ENCODE data around the gene CYP19A1.

CYP19A1 gene

DNA sequence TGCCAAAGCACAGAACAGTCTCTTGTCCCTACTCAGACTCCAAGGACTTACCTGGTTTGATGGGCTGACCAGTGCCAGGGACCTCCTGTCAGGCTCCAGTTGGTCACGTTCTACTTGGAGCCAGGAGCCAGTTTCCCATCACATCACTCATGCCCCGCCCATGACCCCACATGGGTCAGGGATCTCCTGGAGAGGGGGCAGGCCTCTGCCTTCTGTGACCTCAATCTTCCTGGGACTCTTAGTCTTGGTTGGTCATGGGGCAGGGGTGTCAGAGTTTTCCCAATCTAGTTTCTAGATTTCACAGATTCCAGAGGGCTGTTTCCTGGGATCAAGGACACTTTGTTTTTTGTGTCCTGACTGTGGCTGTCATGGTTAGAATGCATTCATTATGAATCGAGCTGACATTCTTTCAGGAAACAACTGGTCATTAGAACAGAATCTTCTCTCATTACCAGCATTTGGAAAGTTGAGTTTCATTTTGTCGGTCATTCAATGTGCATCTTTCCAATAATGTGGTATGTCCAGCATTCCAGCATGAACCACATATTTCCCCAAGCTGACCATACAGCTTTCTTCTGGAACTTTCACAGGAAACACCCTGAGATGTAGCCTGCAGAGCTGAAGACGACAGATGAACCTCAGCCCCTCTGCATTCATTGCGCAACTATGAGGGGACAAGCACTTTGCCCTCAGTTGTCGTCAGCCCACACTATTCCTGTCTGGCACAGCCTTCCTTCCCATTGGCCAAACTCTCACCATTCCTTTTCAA is 19.8 kb downstream of the CYP19A1 start:
- no peaks in the 10 kb centered on the region for H3K9me3 ChIP-seq (ENCODE audit: control insufficient read depth, insufficient read depth, low read length)
- H3K4me1 ChIP-seq (ENCODE audit: control insufficient read depth, low read length): no peaks in the 10 kb centered on the region
- H4K20me1 ChIP-seq (ENCODE audit: control insufficient read depth, insufficient read depth, low read depth, low read length): no peaks in the 10 kb centered on the region
- H3K4me3 ChIP-seq (ENCODE audit: low read length): no peak overlapping the region
- H3K27me3 ChIP-seq (ENCODE audit: control insufficient read depth, low read length): no peaks in the 10 kb centered on the region
- TF ChIP-seq, protein P1, sequence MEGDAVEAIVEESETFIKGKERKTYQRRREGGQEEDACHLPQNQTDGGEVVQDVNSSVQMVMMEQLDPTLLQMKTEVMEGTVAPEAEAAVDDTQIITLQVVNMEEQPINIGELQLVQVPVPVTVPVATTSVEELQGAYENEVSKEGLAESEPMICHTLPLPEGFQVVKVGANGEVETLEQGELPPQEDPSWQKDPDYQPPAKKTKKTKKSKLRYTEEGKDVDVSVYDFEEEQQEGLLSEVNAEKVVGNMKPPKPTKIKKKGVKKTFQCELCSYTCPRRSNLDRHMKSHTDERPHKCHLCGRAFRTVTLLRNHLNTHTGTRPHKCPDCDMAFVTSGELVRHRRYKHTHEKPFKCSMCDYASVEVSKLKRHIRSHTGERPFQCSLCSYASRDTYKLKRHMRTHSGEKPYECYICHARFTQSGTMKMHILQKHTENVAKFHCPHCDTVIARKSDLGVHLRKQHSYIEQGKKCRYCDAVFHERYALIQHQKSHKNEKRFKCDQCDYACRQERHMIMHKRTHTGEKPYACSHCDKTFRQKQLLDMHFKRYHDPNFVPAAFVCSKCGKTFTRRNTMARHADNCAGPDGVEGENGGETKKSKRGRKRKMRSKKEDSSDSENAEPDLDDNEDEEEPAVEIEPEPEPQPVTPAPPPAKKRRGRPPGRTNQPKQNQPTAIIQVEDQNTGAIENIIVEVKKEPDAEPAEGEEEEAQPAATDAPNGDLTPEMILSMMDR (IDR thresholded peaks at IDR 0.05; ENCODE audit: low read depth, low read length, poor library complexity, severe bottlenecking): no peak
- TF ChIP-seq EZH2phosphoT487 (IDR thresholded peaks at IDR 0.05; ENCODE audit: borderline replicate concordance, low read length): no peak
- H3K79me2 ChIP-seq (ENCODE audit: control insufficient read depth, low read length): no peaks in the 10 kb centered on the region
- H3K9me2 ChIP-seq (replicated peaks; ENCODE audit: control insufficient read depth, low read length): no peaks in the 10 kb centered on the region
- no peaks in the 10 kb centered on the region for H3K36me3 ChIP-seq (ENCODE audit: control insufficient read depth, low read length)
- H3K4me2 ChIP-seq (ENCODE audit: low read length): no peak overlapping the region
- H3F3A ChIP-seq (ENCODE audit: control insufficient read depth, insufficient read depth): no peaks in the 10 kb centered on the region
- no peak overlapping the region for H3K27ac ChIP-seq (ENCODE audit: low read depth, low read length)

DNA sequence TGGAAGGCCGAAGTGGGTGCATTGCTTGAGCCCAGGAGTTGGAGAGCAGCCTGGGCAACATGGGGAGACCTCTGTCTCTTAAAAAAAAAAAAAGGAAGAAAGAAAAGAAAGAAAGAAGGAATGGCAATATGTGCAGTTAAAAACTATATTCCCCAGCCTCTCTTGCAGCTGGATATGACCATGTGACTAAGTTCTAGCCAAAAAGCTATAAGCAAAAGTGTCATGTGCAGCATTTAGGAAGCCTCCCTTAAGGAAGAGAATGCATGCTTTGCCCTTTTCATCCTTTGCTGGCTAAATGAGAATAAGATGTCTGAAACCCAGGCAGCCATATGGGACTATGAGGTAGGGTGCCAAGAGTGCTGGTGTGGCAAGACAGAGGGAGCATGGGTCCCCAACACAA is 21.8 kb downstream of the CYP19A1 start:
- no peak for TF ChIP-seq EZH2phosphoT487 (IDR thresholded peaks at IDR 0.05; ENCODE audit: borderline replicate concordance, low read length)
- TF ChIP-seq, protein P1 (IDR thresholded peaks at IDR 0.05; ENCODE audit: low read depth, low read length, poor library complexity, severe bottlenecking): no peak
- Histone ChIP-seq H3K27ac (ENCODE audit: low read depth, low read length) (no peak overlapping the region), H3K4me2 (ENCODE audit: low read length) (no peak overlapping the region), H4K20me1 (ENCODE audit: control insufficient read depth, insufficient read depth, low read depth, low read length) (no peaks in the 10 kb centered on the region), H3K27me3 (ENCODE audit: control insufficient read depth, low read length) (no peaks in the 10 kb centered on the region), H3K4me1 (ENCODE audit: control insufficient read depth, low read length) (no peaks in the 10 kb centered on the region), H3K9me3 (ENCODE audit: control insufficient read depth, insufficient read depth, low read length) (no peaks in the 10 kb centered on the region), H3F3A (ENCODE audit: control insufficient read depth, insufficient read depth) (no peaks in the 10 kb centered on the region), H3K4me3 (ENCODE audit: low read length) (no peak overlapping the region), H3K9me2 (replicated peaks; ENCODE audit: control insufficient read depth, low read length) (no peaks in the 10 kb centered on the region), H3K79me2 (ENCODE audit: control insufficient read depth, low read length) (no peaks in the 10 kb centered on the region), H3K36me3 (ENCODE audit: control insufficient read depth, low read length) (no peaks in the 10 kb centered on the region)

DNA sequence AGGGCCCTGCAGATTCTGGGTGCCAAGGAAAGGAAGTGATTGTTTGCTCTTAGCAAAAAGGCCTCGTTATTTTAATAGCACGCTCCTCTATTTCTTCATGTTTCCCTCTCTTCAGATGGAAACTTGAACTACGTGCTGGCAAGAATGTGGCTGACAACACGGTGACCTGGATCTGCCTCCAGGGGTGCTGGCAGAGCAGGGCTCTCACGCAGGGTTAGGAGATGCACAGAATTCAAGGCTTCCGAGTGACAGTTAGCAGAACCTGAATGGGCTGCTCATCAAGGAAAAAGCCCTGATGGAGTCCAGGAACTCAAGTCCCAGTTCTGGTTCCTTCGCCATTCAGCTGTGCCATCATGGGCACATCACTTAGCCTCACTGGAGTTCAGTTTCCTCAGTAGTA is 22.7 kb downstream of the CYP19A1 start:
- no peak overlapping the region for H3K27ac ChIP-seq (ENCODE audit: low read depth, low read length)
- no peak overlapping the region for H3K4me3 ChIP-seq (ENCODE audit: low read length)
- H3K9me2 ChIP-seq (replicated peaks; ENCODE audit: control insufficient read depth, low read length): no peaks in the 10 kb centered on the region
- no peak for TF ChIP-seq EZH2phosphoT487 (IDR thresholded peaks at IDR 0.05; ENCODE audit: borderline replicate concordance, low read length)
- TF ChIP-seq, protein P1 (IDR thresholded peaks at IDR 0.05; ENCODE audit: low read depth, low read length, poor library complexity, severe bottlenecking): no peak
- no peak overlapping the region for H3K4me2 ChIP-seq (ENCODE audit: low read length)
- no peaks in the 10 kb centered on the region for H3K9me3 ChIP-seq (ENCODE audit: control insufficient read depth, insufficient read depth, low read length)
- no peaks in the 10 kb centered on the region for H3F3A ChIP-seq (ENCODE audit: control insufficient read depth, insufficient read depth)
- no peaks in the 10 kb centered on the region for H3K27me3 ChIP-seq (ENCODE audit: control insufficient read depth, low read length)
- H4K20me1 ChIP-seq (ENCODE audit: control insufficient read depth, insufficient read depth, low read depth, low read length): no peaks in the 10 kb centered on the region
- H3K4me1 ChIP-seq (ENCODE audit: control insufficient read depth, low read length): no peaks in the 10 kb centered on the region
- no peaks in the 10 kb centered on the region for H3K79me2 ChIP-seq (ENCODE audit: control insufficient read depth, low read length)
- no peaks in the 10 kb centered on the region for H3K36me3 ChIP-seq (ENCODE audit: control insufficient read depth, low read length)
